Measurements from ENCODE around the gene MARVELD1.

DNA sequence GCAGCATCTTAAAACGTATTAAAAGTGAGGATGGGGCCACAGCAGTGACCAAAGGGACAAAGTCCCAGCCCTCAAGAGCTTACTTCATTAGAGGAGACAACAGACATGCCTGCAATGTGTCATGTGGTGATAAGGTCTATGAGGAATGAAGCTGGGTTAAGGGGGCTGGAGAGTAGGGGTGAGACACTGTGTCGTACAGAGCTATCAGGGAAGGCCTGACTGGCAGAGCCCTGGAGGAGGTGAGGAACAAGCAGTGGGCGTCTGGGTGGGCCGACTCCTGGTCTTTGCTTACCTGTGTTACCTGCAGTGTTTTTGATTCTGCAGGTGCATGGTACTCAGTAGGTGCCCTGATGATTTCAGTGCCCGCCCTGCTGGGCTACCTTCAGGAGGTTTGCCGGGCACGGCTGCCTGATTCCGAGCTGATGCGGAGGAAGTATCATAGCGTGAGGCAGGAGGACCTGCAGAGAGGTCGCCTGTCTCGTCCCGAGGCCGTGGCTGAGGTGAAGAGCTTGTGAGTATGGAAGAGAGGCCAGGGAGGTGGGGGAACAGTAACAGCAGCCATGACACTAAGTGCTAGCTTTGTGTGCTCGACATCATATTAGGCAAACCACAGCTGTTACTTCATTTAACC, 31.0 kb downstream of the MARVELD1 start:
- TF ChIP-seq SUZ12 (IDR thresholded peaks at IDR 0.05; ENCODE audit: extremely low read depth, insufficient read depth, insufficient read length), result no peak
- no peak for TF ChIP-seq YY1 (IDR thresholded peaks at IDR 0.05; ENCODE audit: insufficient read depth, insufficient read length)
- no peak for TF ChIP-seq ZNF274 (IDR thresholded peaks at IDR 0.05; ENCODE audit: low read depth, low read length)
